ENCODE results near the gene USB1. TPM values are rescaled to one million over a fixed set of nuclear protein-coding genes. Genes with fewer than 3 reads are reported as not detected.

Gene USB1
- total RNA-seq, 2 experiments from 2014 or later = 30.6 to 32.3 TPM

GRCh38 chr16:58044266-58045019 is 43.2 kb downstream of the USB1 start:
- Mint-ChIP-seq H3K27ac (no peak overlapping the region), H3K4me3 (no peak overlapping the region), H3K4me1 (ENCODE audit: low read depth) (no peaks in the 10 kb centered on the region), H3K27me3 (ENCODE audit: low read depth) (no peaks in the 10 kb centered on the region), H3K9me3 (no peaks in the 10 kb centered on the region), H3K36me3 (ENCODE audit: low read depth) (no peaks in the 10 kb centered on the region)
- no peak for DNase-seq
- intact Hi-C loops (cut with micrococcal nuclease) = no loop called here
- CTCF ChIA-PET = interaction anchor here (0.5 kb wide), 1 partner anchor 31 kb away, joined by 4 read pairs; no protein-coding TSS in a partner anchor

GRCh38 chr16:58045096-58045495 is 43.9 kb downstream of the USB1 start:
- no peaks in the 10 kb centered on the region for H3K4me1 Mint-ChIP-seq (ENCODE audit: low read depth)
- no peaks in the 10 kb centered on the region for H3K36me3 Mint-ChIP-seq (ENCODE audit: low read depth)
- intact Hi-C loops (cut with micrococcal nuclease) = no loop called here
- no peak for DNase-seq
- no peaks in the 10 kb centered on the region for H3K27me3 Mint-ChIP-seq (ENCODE audit: low read depth)
- no peaks in the 10 kb centered on the region for H3K9me3 Mint-ChIP-seq
- CTCF ChIA-PET = no interaction called here
- H3K4me3 Mint-ChIP-seq = no peak overlapping the region
- no peak overlapping the region for H3K27ac Mint-ChIP-seq

GRCh38 chr16:58046054-58046881 is 45.1 kb downstream of the USB1 start:
- intact Hi-C loops (cut with micrococcal nuclease) = no loop called here
- Mint-ChIP-seq H3K27ac (no peak overlapping the region), H3K4me3 (no peak overlapping the region), H3K9me3 (no peaks in the 10 kb centered on the region), H3K27me3 (ENCODE audit: low read depth) (no peaks in the 10 kb centered on the region), H3K4me1 (ENCODE audit: low read depth) (no peaks in the 10 kb centered on the region), H3K36me3 (ENCODE audit: low read depth) (no peaks in the 10 kb centered on the region)
- CTCF ChIA-PET = no interaction called here
- DNase-seq = no peak

- intact Hi-C loops (cut with micrococcal nuclease) = no loop called here
- no peak for DNase-seq
- CTCF ChIA-PET = no interaction called here
- Mint-ChIP-seq H3K4me3 (no peak overlapping the region), H3K36me3 (ENCODE audit: low read depth) (no peaks in the 10 kb centered on the region), H3K27ac (no peak overlapping the region), H3K9me3 (no peaks in the 10 kb centered on the region), H3K4me1 (ENCODE audit: low read depth) (no peaks in the 10 kb centered on the region), H3K27me3 (ENCODE audit: low read depth) (no peaks in the 10 kb centered on the region)
These were observed 45.7 kb downstream of the USB1 start for GRCh38 chr16:58046936-58047335.

GRCh38 chr16:58047557-58048348 is 46.5 kb downstream of the USB1 start:
- Mint-ChIP-seq H3K27ac (no peak overlapping the region), H3K27me3 (ENCODE audit: low read depth) (peaks cover 1% of the 10 kb centered on the region), H3K4me1 (ENCODE audit: low read depth) (no peaks in the 10 kb centered on the region), H3K9me3 (no peaks in the 10 kb centered on the region), H3K36me3 (ENCODE audit: low read depth) (no peaks in the 10 kb centered on the region), H3K4me3 (no peak overlapping the region)
- intact Hi-C loops (cut with micrococcal nuclease) = no loop called here
- DNase-seq = no peak
- CTCF ChIA-PET = no interaction called here

GRCh38 chr16:58048494-58049231 is 47.5 kb downstream of the USB1 start:
- H3K27me3 Mint-ChIP-seq (ENCODE audit: low read depth) = peaks cover 1% of the 10 kb centered on the region
- no peaks in the 10 kb centered on the region for H3K36me3 Mint-ChIP-seq (ENCODE audit: low read depth)
- intact Hi-C loops (cut with micrococcal nuclease) = no loop called here
- DNase-seq = no peak
- H3K4me3 Mint-ChIP-seq = no peak overlapping the region
- H3K4me1 Mint-ChIP-seq (ENCODE audit: low read depth) = no peaks in the 10 kb centered on the region
- no peak overlapping the region for H3K27ac Mint-ChIP-seq
- no peaks in the 10 kb centered on the region for H3K9me3 Mint-ChIP-seq
- CTCF ChIA-PET = no interaction called here

- DNase-seq = no peak
- Mint-ChIP-seq H3K36me3 (ENCODE audit: low read depth) (no peaks in the 10 kb centered on the region), H3K27ac (no peak overlapping the region), H3K4me3 (no peak overlapping the region), H3K9me3 (no peaks in the 10 kb centered on the region), H3K27me3 (ENCODE audit: low read depth) (peaks cover 1% of the 10 kb centered on the region), H3K4me1 (ENCODE audit: low read depth) (no peaks in the 10 kb centered on the region)
- intact Hi-C loops (cut with micrococcal nuclease) = no loop called here
- CTCF ChIA-PET = no interaction called here
These were observed 48.3 kb downstream of the USB1 start for GRCh38 chr16:58049232-58050185.

- DNase-seq = no peak
- Mint-ChIP-seq H3K27ac (no peak overlapping the region), H3K36me3 (ENCODE audit: low read depth) (no peaks in the 10 kb centered on the region), H3K9me3 (no peaks in the 10 kb centered on the region), H3K4me3 (no peak overlapping the region), H3K4me1 (ENCODE audit: low read depth) (no peaks in the 10 kb centered on the region), H3K27me3 (ENCODE audit: low read depth) (peaks cover 1% of the 10 kb centered on the region)
- CTCF ChIA-PET = no interaction called here
- intact Hi-C loops (cut with micrococcal nuclease) = no loop called here
These were observed 50.1 kb downstream of the USB1 start for GRCh38 chr16:58051296-58051695.

- Mint-ChIP-seq H3K4me1 (ENCODE audit: low read depth) (no peaks in the 10 kb centered on the region), H3K27me3 (ENCODE audit: low read depth) (peaks cover 1% of the 10 kb centered on the region), H3K4me3 (no peak overlapping the region), H3K27ac (no peak overlapping the region), H3K9me3 (no peaks in the 10 kb centered on the region), H3K36me3 (ENCODE audit: low read depth) (no peaks in the 10 kb centered on the region)
- intact Hi-C loops (cut with micrococcal nuclease) = no loop called here
- DNase-seq = no peak
- CTCF ChIA-PET = no interaction called here
These were observed 50.8 kb downstream of the USB1 start for GRCh38 chr16:58051821-58052603.

GRCh38 chr16:58053682-58054005 is 52.4 kb downstream of the USB1 start:
- intact Hi-C loops (cut with micrococcal nuclease) = no loop called here
- no peaks in the 10 kb centered on the region for H3K9me3 Mint-ChIP-seq
- no peaks in the 10 kb centered on the region for H3K36me3 Mint-ChIP-seq (ENCODE audit: low read depth)
- CTCF ChIA-PET = interaction anchor here (0.6 kb wide), 1 partner anchor 449 kb away, joined by 4 read pairs; no protein-coding TSS in a partner anchor
- no peak overlapping the region for H3K27ac Mint-ChIP-seq
- H3K4me3 Mint-ChIP-seq = no peak overlapping the region
- DNase-seq = no peak
- H3K4me1 Mint-ChIP-seq (ENCODE audit: low read depth) = no peaks in the 10 kb centered on the region
- peaks cover 1% of the 10 kb centered on the region for H3K27me3 Mint-ChIP-seq (ENCODE audit: low read depth)

- Mint-ChIP-seq H3K36me3 (ENCODE audit: low read depth) (no peaks in the 10 kb centered on the region), H3K27ac (no peak overlapping the region), H3K9me3 (no peaks in the 10 kb centered on the region), H3K4me3 (no peak overlapping the region), H3K4me1 (ENCODE audit: low read depth) (no peaks in the 10 kb centered on the region), H3K27me3 (ENCODE audit: low read depth) (peaks cover 1% of the 10 kb centered on the region)
- CTCF ChIA-PET = no interaction called here
- DNase-seq = no peak
- intact Hi-C loops (cut with micrococcal nuclease) = no loop called here
These were observed 53.1 kb downstream of the USB1 start for GRCh38 chr16:58054289-58054688.

All from activated naive CD4-positive, alpha-beta T cell treated with anti-CD3 and anti-CD28 coated beads for 36 hours (primary cell).